Muscle of leg (tissue), 11 donors: Measurements from ENCODE around the gene KCNJ15. TPM values are rescaled to one million over a fixed set of nuclear protein-coding genes. Genes with fewer than 3 reads are reported as not detected.
A peak's percentile ranks its signal among the peaks of the same experiment; 100 is the strongest.

Experiments
- DNase-seq: peaks from one replicate; pipeline ENCODE4 v3.0.0; 2013
- H3K27ac ChIP-seq: one replicate; pipeline ENCODE4 v1.5.1; 2013; ENCODE audit warnings: mild to moderate bottlenecking, low read length, control low read depth
- H3K27me3 ChIP-seq: one replicate; pipeline ENCODE4 v1.6.1; 2013; ENCODE audit warnings: low read length; ENCODE audit not compliant: control insufficient read depth, insufficient read depth
- H3K36me3 ChIP-seq: one replicate; pipeline ENCODE4 v1.6.1; 2013; ENCODE audit warnings: low read length; ENCODE audit not compliant: control insufficient read depth, insufficient read depth
- H3K4me1 ChIP-seq: one replicate; pipeline ENCODE4 v1.6.1; 2013; ENCODE audit warnings: low read length; ENCODE audit not compliant: control insufficient read depth, insufficient read depth
- H3K4me3 ChIP-seq: one replicate; pipeline ENCODE4 v1.5.1; 2013; ENCODE audit warnings: low read length, control low read depth
- H3K9me3 ChIP-seq: replicated peaks from 2 replicates; pipeline ENCODE4 v1.6.1; 2013; ENCODE audit warnings: low read depth, low read length; ENCODE audit not compliant: control insufficient read depth
- WGBS: methylation state at CpG from one replicate; pipeline ENCODE4 v1.1.5; 2013; ENCODE audit warnings: missing lambda C conversion rate; ENCODE audit not compliant: insufficient coverage; 5-methylcytosine and 5-hydroxymethylcytosine counted together
- polyA plus RNA-seq, 8 donors: library from polyadenylated mRNA; unstranded; fragments of 120-200 nt; gene quantifications; one replicate each; pipeline versions ENCODE4 v1.2.1 to v1.2.3, GENCODE V29; 2013; ENCODE audit warnings: inconsistent platforms in 1 of 8, low replicate concordance in 1 of 8; ENCODE audit not compliant: insufficient read length in 8 of 8, insufficient read depth in 1 of 8
- total RNA-seq: library from RNA; stranded (reverse); fragments of 120-200 nt; gene quantifications from one replicate; pipeline ENCODE4 v1.2.4, GENCODE V29; 2013

Gene KCNJ15
- total and polyA plus RNA-seq, 9 donors, result 0.24 to 2.3 (median 0.39) TPM

DNA sequence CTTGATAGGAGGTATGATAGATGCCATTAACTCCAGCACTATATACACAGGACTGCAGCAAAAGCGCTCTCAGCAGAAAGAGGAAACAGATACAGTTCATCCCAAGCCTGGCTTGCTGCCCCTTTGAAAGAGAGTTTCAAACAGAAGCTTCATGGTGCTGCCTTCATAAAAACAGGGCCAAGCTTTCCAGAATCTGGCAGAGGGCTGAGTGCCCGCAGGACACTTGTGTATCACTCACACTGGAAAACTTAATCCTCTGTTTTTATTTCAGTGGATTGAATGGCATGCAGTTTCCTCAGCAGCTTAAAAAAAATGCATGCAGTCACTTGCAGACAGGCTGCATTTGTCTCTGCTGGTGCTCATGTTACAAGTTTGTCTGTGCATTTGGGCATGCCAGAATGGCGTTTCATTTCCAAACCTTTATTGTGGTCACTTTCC, 40.4 kb downstream of the KCNJ15 start:
- WGBS, result 13% methylated on average over 1 of the region's 3 CpGs
- H3K27me3 ChIP-seq, result no peaks in the 10 kb centered on the region
- no peak overlapping the region for H3K4me3 ChIP-seq
- peak overlapping the region; percentile 54 for H3K27ac ChIP-seq
- H3K36me3 ChIP-seq, result no peaks in the 10 kb centered on the region
- no peaks in the 10 kb centered on the region for H3K9me3 ChIP-seq
- peaks cover 16% of the 10 kb centered on the region for H3K4me1 ChIP-seq
- peak; percentile 83 for DNase-seq

DNA sequence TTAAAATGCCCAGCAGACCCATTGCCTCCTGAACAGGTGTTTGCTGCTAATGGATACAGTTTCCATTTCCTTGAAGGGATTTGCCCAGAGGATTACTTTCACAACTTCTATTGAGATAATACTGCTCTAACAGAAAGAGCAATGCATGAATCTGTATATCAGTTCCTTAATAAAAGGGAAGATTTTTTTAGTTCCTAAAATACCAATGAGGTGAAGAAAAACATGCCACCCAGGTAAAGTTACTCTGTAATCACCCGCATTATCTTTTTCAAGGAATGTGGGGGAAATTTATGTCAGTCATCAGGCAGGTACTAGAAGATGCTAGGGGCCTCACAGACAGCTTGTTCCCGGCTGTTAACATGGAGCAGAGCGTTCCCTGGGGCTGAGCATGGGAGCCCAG, 41.1 kb downstream of the KCNJ15 start:
- Histone ChIP-seq H3K9me3 (no peaks in the 10 kb centered on the region), H3K27me3 (no peaks in the 10 kb centered on the region), H3K4me1 (peaks cover 16% of the 10 kb centered on the region), H3K4me3 (no peak overlapping the region), H3K27ac (no peak overlapping the region), H3K36me3 (no peaks in the 10 kb centered on the region)
- no peak for DNase-seq
- no CpG with 5 or more reads among the region's 3 CpGs for WGBS

DNA sequence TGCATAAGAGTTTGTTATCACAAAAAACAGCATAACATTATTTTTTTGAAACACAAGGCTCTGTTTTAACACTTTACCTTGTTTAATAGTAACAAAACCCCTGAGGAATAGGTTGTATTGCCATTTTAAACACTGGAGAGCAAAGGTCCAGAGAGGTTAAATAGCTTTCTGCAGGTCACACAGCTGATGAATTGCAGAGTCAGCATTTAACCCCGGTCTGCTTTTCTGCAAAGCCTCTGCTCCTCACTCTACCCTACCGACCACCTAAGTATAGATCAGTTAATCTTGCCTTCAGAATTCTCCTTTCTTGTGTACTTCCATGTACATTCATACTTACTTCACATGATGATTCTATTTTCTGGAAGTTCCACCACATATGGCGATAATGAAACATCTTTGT, 42.0 kb downstream of the KCNJ15 start:
- no peak overlapping the region for H3K27ac ChIP-seq
- no peak overlapping the region for H3K4me3 ChIP-seq
- whole genome bisulfite sequencing, result 73% methylated on average over 3 of the region's 3 CpGs
- no peak for DNase-seq
- no peaks in the 10 kb centered on the region for H3K27me3 ChIP-seq
- H3K4me1 ChIP-seq, result peaks cover 16% of the 10 kb centered on the region
- H3K36me3 ChIP-seq, result no peaks in the 10 kb centered on the region
- H3K9me3 ChIP-seq, result no peaks in the 10 kb centered on the region

DNA sequence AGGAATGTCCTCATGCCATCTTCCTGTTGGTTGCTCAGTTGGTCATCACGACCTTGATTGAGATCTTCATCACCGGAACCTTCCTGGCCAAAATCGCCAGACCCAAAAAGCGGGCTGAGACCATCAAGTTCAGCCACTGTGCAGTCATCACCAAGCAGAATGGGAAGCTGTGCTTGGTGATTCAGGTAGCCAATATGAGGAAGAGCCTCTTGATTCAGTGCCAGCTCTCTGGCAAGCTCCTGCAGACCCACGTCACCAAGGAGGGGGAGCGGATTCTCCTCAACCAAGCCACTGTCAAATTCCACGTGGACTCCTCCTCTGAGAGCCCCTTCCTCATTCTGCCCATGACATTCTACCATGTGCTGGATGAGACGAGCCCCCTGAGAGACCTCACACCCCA, 42.9 kb downstream of the KCNJ15 start:
- no peak overlapping the region for H3K4me3 ChIP-seq
- H3K27ac ChIP-seq, result no peak overlapping the region
- H3K27me3 ChIP-seq, result no peaks in the 10 kb centered on the region
- H3K36me3 ChIP-seq, result no peaks in the 10 kb centered on the region
- 81% methylated on average over 4 of the region's 8 CpGs for WGBS
- no peak for DNase-seq
- peaks cover 16% of the 10 kb centered on the region for H3K4me1 ChIP-seq
- no peaks in the 10 kb centered on the region for H3K9me3 ChIP-seq

DNA sequence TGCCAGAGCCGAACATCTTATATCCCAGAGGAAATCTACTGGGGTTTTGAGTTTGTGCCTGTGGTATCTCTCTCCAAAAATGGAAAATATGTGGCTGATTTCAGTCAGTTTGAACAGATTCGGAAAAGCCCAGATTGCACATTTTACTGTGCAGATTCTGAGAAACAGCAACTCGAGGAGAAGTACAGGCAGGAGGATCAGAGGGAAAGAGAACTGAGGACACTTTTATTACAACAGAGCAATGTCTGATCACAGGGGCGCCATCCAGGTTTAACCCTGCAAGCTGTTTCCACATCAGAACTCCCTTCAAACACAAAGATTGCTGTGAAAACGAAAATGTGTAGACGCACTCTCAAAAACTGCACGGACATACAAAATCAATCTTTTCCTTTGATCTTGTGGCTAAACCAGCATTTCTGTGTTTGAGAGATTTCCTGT, 43.4 kb downstream of the KCNJ15 start:
- no peak for DNase-seq
- Histone ChIP-seq H3K36me3 (no peaks in the 10 kb centered on the region), H3K4me3 (no peak overlapping the region), H3K4me1 (peaks cover 16% of the 10 kb centered on the region), H3K9me3 (no peaks in the 10 kb centered on the region), H3K27ac (no peak overlapping the region), H3K27me3 (no peaks in the 10 kb centered on the region)
- WGBS, result 80% methylated on average over 2 of the region's 7 CpGs

DNA sequence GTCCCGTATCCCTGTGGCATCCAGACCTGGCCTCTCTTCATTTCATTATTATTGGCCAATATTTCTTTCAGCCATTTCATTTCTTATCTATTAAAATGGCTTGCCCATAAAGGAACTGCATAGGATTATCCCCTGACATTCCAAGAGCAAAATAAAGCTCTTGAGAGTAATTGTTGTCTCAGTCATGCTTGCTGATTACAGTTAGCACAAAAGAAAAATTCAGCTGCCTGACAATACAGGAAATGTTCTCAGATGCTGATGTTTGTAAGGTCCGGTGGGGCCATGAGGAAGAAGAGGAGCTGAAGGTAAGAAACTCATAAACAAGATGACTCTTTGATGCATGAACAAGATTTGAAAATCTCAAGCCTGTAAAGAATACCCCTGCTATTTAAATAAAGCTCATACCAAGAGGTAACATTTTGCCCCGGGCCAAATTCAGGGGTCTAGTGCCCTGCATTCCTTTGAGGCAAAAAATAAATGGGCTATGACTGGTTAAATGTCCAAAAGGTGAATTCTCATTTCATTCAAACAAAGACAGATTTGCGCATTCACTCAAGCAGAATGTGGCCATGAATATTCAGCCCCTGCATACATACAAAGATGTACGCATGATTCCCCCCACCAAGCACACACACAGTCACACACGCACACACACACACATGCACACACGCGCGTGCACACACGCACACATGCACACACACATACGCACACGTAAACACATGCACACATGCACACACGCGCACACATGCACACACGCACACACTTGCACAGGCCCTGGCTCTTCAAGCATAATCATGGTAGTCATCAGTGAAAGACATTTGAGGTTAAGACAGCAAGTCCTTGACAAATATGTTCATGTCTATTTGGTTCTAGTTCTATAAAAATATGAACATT, 44.8 kb downstream of the KCNJ15 start:
- no peak for DNase-seq
- 89% methylated on average over 11 of the region's 15 CpGs for WGBS
- Histone ChIP-seq H3K36me3 (no peaks in the 10 kb centered on the region), H3K27me3 (no peaks in the 10 kb centered on the region), H3K4me3 (no peak overlapping the region), H3K4me1 (peaks cover 12% of the 10 kb centered on the region), H3K27ac (no peak overlapping the region), H3K9me3 (no peaks in the 10 kb centered on the region)

DNA sequence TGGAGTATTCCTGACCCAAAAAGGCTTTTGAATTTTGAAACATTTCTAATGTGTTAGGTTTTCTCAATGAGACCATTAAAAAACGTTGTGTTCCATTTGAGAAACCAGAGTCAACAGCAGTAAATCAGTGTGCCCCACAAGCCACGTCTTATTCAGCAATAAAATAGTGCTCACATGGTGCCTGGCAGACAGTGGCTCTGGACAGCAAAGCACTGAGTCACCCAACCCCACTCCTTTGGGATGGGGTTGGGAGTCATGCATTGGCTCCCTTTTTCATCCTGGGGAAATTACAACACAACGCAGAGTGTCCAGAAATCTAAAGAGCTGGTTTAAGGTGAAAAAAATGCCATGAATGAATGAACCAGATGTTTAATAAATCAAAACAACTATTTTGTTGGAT, 46.5 kb downstream of the KCNJ15 start:
- Histone ChIP-seq H3K27me3 (no peaks in the 10 kb centered on the region), H3K9me3 (no peaks in the 10 kb centered on the region), H3K4me3 (no peak overlapping the region), H3K4me1 (peaks cover 3% of the 10 kb centered on the region), H3K36me3 (no peaks in the 10 kb centered on the region), H3K27ac (no peak overlapping the region)
- no peak for DNase-seq
- no CpG with 5 or more reads among the region's 3 CpGs for WGBS

DNA sequence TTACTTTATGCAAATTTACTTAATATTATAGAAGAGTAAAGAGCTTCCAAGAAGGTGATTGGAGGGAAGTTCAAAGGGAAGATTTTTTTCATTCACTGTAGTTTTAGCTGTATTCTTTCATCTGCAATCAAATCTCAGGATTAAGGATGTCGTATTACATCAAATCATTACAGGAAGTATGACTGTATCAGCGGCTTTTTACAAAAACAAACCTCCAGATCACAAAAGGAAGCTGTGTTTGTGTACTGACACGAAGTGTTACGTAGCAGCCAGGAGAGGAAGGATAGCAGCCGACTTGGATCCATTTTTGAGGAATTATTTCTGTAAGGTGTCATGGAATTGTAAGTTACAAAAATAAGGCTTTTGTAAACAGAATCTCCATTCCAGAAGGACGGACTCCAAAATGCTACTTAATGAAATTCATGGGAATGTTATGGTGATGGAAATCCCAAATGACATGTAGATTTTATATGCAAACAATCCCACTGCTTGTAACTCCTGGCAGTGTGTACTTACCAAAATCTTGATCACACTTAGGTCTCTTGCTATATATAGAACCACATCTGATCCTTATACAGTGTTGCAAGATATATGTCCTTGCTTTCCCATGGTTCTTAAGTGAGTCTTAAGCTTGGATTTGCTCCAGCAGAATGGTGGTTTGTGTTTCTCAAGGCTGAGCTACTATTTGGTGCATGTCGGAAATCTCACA, 49.8 kb downstream of the KCNJ15 start:
- no peaks in the 10 kb centered on the region for H3K27me3 ChIP-seq
- H3K36me3 ChIP-seq, result no peaks in the 10 kb centered on the region
- peak overlapping the region; percentile 49 for H3K27ac ChIP-seq
- WGBS, result no CpG with 5 or more reads among the region's 7 CpGs
- H3K9me3 ChIP-seq, result no peaks in the 10 kb centered on the region
- H3K4me1 ChIP-seq, result no peaks in the 10 kb centered on the region
- DNase-seq, result peak; percentile 58
- no peak overlapping the region for H3K4me3 ChIP-seq

DNA sequence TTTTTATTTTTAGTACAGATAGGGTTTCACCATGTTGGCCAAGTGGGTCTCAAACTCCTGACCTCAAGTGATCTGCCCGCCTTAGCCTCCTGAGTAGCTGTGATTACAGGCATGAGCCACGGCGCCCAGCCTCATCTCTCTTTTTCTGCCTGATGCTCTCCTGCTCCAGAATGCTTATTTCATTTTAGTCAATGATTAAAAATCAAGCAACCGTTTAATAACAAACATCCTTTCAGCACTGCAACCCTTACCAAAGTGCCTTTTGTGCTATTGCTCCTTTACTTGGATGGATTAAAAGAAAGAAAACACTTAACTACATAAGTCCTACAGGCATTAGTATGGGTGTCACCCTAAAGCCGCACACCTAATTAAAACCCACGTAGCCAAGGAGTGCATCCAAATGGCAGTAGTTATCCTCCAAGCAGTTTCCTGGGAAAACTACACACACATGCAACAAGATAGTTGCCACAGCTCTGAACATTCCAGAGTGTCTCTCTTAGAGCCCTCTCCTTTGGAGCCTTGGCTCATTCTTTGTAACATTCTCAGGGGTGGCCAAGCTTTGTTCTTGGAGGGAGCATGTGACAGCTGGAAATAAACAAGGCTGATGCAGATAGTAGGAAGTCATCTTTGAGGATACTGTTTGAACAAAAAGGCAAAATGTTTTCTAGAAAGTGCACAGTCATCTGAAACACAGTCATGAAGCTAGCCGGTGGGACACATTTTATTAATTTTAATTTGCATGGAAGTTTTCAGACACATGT, 51.2 kb downstream of the KCNJ15 start:
- Histone ChIP-seq H3K4me3 (no peak overlapping the region), H3K36me3 (no peaks in the 10 kb centered on the region), H3K9me3 (no peaks in the 10 kb centered on the region), H3K4me1 (no peaks in the 10 kb centered on the region), H3K27ac (no peak overlapping the region), H3K27me3 (no peaks in the 10 kb centered on the region)
- WGBS, result 80% methylated on average over 4 of the region's 7 CpGs
- DNase-seq, result no peak
